ENCODE results near the gene ZNF497. TPM values are rescaled to one million over a fixed set of nuclear protein-coding genes. Genes with fewer than 3 reads are reported as not detected.

Gene ZNF497
- total and polyA plus RNA-seq, 4 donors = 0.97 to 3.8 (median 2.4) TPM

DNA sequence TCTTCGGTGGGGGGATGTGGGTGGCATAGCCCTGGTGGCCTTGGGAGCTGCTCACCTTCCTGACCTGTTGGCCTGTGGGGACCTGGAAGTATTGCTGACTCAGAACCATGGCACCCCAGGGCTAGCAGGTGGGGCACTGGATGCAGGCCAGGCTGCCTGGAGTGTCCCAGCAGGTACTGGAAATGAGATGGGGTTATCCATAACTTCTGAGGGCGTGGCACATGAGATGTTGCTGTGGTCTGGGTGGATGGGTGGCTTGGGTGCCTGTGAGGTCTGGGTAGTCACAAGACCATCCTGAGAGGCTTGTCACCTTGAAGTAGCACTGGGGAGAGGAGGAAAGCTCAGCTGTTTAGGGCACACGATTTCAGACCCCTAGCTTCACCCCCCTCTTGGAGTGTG is 32.3 kb upstream of the ZNF497 start:
- peaks cover 0 to 5% (median 3%) of the 10 kb centered on the region in 5 donors for H3K4me1 ChIP-seq (ENCODE audit: control insufficient read depth in 5 of 5, insufficient read depth in 5 of 5, low read length in 5 of 5)
- H3K36me3 ChIP-seq (ENCODE audit: control insufficient read depth in 4 of 4, insufficient read depth in 4 of 4, low read length in 4 of 4) = peaks cover 7 to 26% (median 23%) of the 10 kb centered on the region in 4 donors
- TF ChIP-seq, protein P1, sequence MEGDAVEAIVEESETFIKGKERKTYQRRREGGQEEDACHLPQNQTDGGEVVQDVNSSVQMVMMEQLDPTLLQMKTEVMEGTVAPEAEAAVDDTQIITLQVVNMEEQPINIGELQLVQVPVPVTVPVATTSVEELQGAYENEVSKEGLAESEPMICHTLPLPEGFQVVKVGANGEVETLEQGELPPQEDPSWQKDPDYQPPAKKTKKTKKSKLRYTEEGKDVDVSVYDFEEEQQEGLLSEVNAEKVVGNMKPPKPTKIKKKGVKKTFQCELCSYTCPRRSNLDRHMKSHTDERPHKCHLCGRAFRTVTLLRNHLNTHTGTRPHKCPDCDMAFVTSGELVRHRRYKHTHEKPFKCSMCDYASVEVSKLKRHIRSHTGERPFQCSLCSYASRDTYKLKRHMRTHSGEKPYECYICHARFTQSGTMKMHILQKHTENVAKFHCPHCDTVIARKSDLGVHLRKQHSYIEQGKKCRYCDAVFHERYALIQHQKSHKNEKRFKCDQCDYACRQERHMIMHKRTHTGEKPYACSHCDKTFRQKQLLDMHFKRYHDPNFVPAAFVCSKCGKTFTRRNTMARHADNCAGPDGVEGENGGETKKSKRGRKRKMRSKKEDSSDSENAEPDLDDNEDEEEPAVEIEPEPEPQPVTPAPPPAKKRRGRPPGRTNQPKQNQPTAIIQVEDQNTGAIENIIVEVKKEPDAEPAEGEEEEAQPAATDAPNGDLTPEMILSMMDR (IDR thresholded peaks at IDR 0.05; ENCODE audit: control extremely low read depth, extremely low read depth) = no peak
- no peak for DNase-seq
- H3K27me3 ChIP-seq (ENCODE audit: control insufficient read depth in 3 of 3, insufficient read depth in 3 of 3, low read length in 2 of 3) = peaks cover 0 to 21% (median 11%) of the 10 kb centered on the region in 3 donors
- 72% methylated on average over 3 of the region's 3 CpGs for WGBS, 2 donors
- no peak overlapping the region for H3K9ac ChIP-seq (ENCODE audit: insufficient read depth in 1 of 2, low read length in 2 of 2)
- H3K4me3 ChIP-seq = peak overlapping the region; percentile 12
- no peak overlapping the region for H3K27ac ChIP-seq (ENCODE audit: low read depth in 1 of 2, low read length in 1 of 2)
- H3K9me3 ChIP-seq (ENCODE audit: control insufficient read depth in 4 of 4, insufficient read depth in 3 of 4, low read length in 3 of 4) = peaks cover 0 to 5% (median 0%) of the 10 kb centered on the region in 4 donors
- peak; percentile 28 for ATAC-seq (ENCODE audit: insufficient read depth, low FRiP score)

DNA sequence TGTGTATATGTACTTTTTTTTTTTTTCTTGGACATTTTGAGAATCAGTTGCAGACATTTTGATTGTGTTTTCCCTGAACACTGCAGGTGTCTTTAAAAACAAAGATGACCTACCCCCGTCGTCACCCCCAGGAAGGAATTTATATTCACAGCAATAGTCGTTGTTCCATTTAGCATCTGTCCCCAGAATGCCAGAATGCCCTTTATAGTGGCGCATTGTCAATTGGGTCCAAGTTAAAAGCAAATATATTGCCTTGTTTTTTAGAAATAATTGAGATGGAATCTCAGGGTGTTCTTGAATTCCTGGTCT is 31.1 kb upstream of the ZNF497 start:
- TF ChIP-seq, protein P1 (IDR thresholded peaks at IDR 0.05; ENCODE audit: control extremely low read depth, extremely low read depth) = no peak
- DNase-seq (no peak), ATAC-seq (ENCODE audit: insufficient read depth, low FRiP score) (no peak)
- H3K4me1 ChIP-seq (ENCODE audit: control insufficient read depth in 5 of 5, insufficient read depth in 5 of 5, low read length in 5 of 5) = peaks cover 0 to 5% (median 3%) of the 10 kb centered on the region in 5 donors
- WGBS, 2 donors = 89 to 90% methylated on average over 4 of the region's 4 CpGs
- peaks cover 0 to 5% (median 0%) of the 10 kb centered on the region in 4 donors for H3K9me3 ChIP-seq (ENCODE audit: control insufficient read depth in 4 of 4, insufficient read depth in 3 of 4, low read length in 3 of 4)
- H3K27ac ChIP-seq (ENCODE audit: low read depth in 1 of 2, low read length in 1 of 2) = no peak overlapping the region
- H3K9ac ChIP-seq (ENCODE audit: insufficient read depth in 1 of 2, low read length in 2 of 2) = no peak overlapping the region
- H3K27me3 ChIP-seq (ENCODE audit: control insufficient read depth in 3 of 3, insufficient read depth in 3 of 3, low read length in 2 of 3) = peaks cover 0 to 21% (median 11%) of the 10 kb centered on the region in 3 donors
- H3K4me3 ChIP-seq = no peak overlapping the region
- peaks cover 9 to 26% (median 24%) of the 10 kb centered on the region in 4 donors for H3K36me3 ChIP-seq (ENCODE audit: control insufficient read depth in 4 of 4, insufficient read depth in 4 of 4, low read length in 4 of 4)

DNA sequence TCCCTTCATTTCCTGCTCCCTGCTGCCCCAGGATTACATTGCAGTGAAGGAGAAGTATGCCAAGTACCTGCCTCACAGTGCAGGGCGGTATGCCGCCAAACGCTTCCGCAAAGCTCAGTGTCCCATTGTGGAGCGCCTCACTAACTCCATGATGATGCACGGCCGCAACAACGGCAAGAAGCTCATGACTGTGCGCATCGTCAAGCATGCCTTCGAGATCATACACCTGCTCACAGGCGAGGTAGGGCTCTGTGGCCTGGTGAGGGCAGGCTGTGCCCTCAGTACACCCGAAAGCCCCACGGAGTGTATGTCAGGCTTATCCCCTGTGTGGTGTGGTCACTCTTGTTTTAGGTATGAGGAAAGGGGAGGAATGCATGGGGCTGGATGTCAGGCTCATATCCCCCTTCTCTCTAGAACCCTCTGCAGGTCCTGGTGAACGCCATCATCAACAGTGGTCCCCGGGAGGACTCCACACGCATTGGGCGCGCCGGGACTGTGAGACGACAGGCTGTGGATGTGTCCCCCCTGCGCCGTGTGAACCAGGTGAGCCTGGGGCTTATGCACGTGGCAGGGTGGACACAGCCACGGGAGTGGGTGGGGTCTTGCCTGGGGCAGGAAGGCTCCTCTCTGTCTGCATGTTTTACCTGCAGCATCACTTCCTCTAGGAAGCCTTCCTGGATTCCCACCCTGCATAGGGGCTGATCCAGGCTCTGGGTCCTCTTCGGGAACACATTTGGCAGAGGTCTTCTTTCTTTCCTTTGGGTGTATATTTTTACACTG is 30.6 kb upstream of the ZNF497 start:
- DNase-seq = no peak
- Histone ChIP-seq H3K27me3 (ENCODE audit: control insufficient read depth in 3 of 3, insufficient read depth in 3 of 3, low read length in 2 of 3) (peaks cover 0 to 21% (median 11%) of the 10 kb centered on the region in 3 donors), H3K36me3 (ENCODE audit: control insufficient read depth in 4 of 4, insufficient read depth in 4 of 4, low read length in 4 of 4) (peaks cover 12 to 27% (median 25%) of the 10 kb centered on the region in 4 donors), H3K4me1 (ENCODE audit: control insufficient read depth in 5 of 5, insufficient read depth in 5 of 5, low read length in 5 of 5) (peaks cover 0 to 6% (median 5%) of the 10 kb centered on the region in 5 donors), H3K9me3 (ENCODE audit: control insufficient read depth in 4 of 4, insufficient read depth in 3 of 4, low read length in 3 of 4) (peaks cover 0 to 5% (median 0%) of the 10 kb centered on the region in 4 donors), H3K27ac (ENCODE audit: low read depth in 1 of 2, low read length in 1 of 2) (no peak overlapping the region), H3K4me3 (no peak overlapping the region), H3K9ac (ENCODE audit: insufficient read depth in 1 of 2, low read length in 2 of 2) (no peak overlapping the region)
- no peak for ATAC-seq (ENCODE audit: insufficient read depth, low FRiP score)
- WGBS, 2 donors = 93 to 94% methylated on average over 26 of the region's 26 CpGs
- TF ChIP-seq, protein P1 (IDR thresholded peaks at IDR 0.05; ENCODE audit: control extremely low read depth, extremely low read depth) = no peak
